GM23338 (cell line): ENCODE results near the gene DAGLB. TPM values are rescaled to one million over a fixed set of nuclear protein-coding genes. Genes with fewer than 3 reads are reported as not detected.
A peak's percentile ranks its signal among the peaks of the same experiment; 100 is the strongest.

ENCODE experiments used
- ATAC-seq: fragments of 200-7000 bp; cut with Tn5 transposase; 3 replicates; pipeline ENCODE4 v1.9.1; 2020
- DNase-seq: peaks from one replicate; pipeline ENCODE4 v3.0.0-alpha.2; 2015; ENCODE audit warnings: low spot score
- H2AFZ ChIP-seq: fragments of 200-600 bp; sonication (generic); 2 replicates; pipeline ENCODE4 v1.8.0; 2016; ENCODE audit warnings: antibody characterized with exemption, mild to moderate bottlenecking, moderate library complexity
- H3F3A ChIP-seq: fragments of 200-600 bp; sonication (generic); replicated peaks from 2 replicates; pipeline ENCODE4 v1.8.0; 2017; ENCODE audit warnings: antibody characterized with exemption, mixed run types, low read depth
- H3K27ac ChIP-seq: fragments of 200-600 bp; sonication (generic); 2 replicates; pipeline ENCODE4 v1.6.1; 2016; ENCODE audit warnings: low read depth
- H3K27me3 ChIP-seq: fragments of 200-600 bp; sonication (generic); 2 replicates; pipeline ENCODE4 v1.8.0; 2016; ENCODE audit warnings: mild to moderate bottlenecking, mixed run types, moderate library complexity; ENCODE audit not compliant: insufficient read depth
- H3K36me3 ChIP-seq: fragments of 200-600 bp; sonication (generic); 2 replicates; pipeline ENCODE4 v1.8.0; 2016; ENCODE audit warnings: mild to moderate bottlenecking; ENCODE audit not compliant: insufficient read depth
- H3K4me1 ChIP-seq: fragments of 200-600 bp; sonication (generic); 2 replicates; pipeline ENCODE4 v1.8.0; 2016; ENCODE audit warnings: mild to moderate bottlenecking, moderate library complexity; ENCODE audit not compliant: insufficient read depth
- H3K4me2 ChIP-seq: fragments of 200-600 bp; sonication (generic); 2 replicates; pipeline ENCODE4 v1.7.1; 2017; ENCODE audit warnings: mixed run types
- H3K4me3 ChIP-seq: fragments of 200-600 bp; sonication (generic); 2 replicates; pipeline ENCODE4 v1.6.1; 2016; ENCODE audit warnings: mixed run types
- H3K79me2 ChIP-seq: fragments of 200-600 bp; sonication (generic); replicated peaks from 2 replicates; pipeline ENCODE4 v1.8.0; 2017; ENCODE audit warnings: mild to moderate bottlenecking; ENCODE audit not compliant: insufficient read depth
- H3K9me2 ChIP-seq: fragments of 200-600 bp; sonication (generic); 2 replicates; pipeline ENCODE4 v1.8.0; 2017; ENCODE audit not compliant: insufficient read depth
- H4K20me1 ChIP-seq: fragments of 200-600 bp; sonication (generic); replicated peaks from 2 replicates; pipeline ENCODE4 v1.8.0; 2017; ENCODE audit warnings: mild to moderate bottlenecking; ENCODE audit not compliant: insufficient read depth
- H3K27ac Mint-ChIP-seq: 2 replicates; pipeline ENCODE4 v1.8.0; 2020; ENCODE audit warnings: inconsistent platforms, mild to moderate bottlenecking, moderate library complexity, mixed read lengths
- H3K27me3 Mint-ChIP-seq: 3 replicates; pipeline ENCODE4 v1.8.0; 2022; ENCODE audit warnings: low read depth, mild to moderate bottlenecking, moderate library complexity, mixed read lengths, inconsistent platforms; ENCODE audit not compliant: insufficient read depth, poor library complexity
- H3K36me3 Mint-ChIP-seq: 3 replicates; pipeline ENCODE4 v1.8.0; 2021; ENCODE audit warnings: low read depth, mild to moderate bottlenecking, inconsistent platforms, moderate library complexity, mixed read lengths
- H3K4me1 Mint-ChIP-seq: 3 replicates; pipeline ENCODE4 v1.8.0; 2020; ENCODE audit warnings: mild to moderate bottlenecking, inconsistent platforms, mixed read lengths
- H3K4me3 Mint-ChIP-seq: 3 replicates; pipeline ENCODE4 v1.8.0; 2021; ENCODE audit warnings: moderate library complexity, mild to moderate bottlenecking, inconsistent platforms, mixed read lengths
- H3K9me3 Mint-ChIP-seq: 3 replicates; pipeline ENCODE4 v1.8.0; 2020; ENCODE audit warnings: moderate library complexity, mild to moderate bottlenecking, inconsistent platforms, mixed read lengths
- CREB1 ChIP-seq: fragments of 250-450 bp; sonication (Bioruptor Pico); IDR thresholded peaks from 2 replicates; pipeline ENCODE4 v1.5.0; 2020; ENCODE audit warnings: low read depth, mild to moderate bottlenecking, moderate library complexity
- CTCF ChIP-seq, 2 experiments: fragments of 200-600 bp in 1 of 2; sonication (generic) in 1 of 2; conservative IDR thresholded peaks; 2 replicates each; pipeline versions ENCODE4 v1.5.1 to v1.6.1; 2016 to 2017; ENCODE audit warnings: antibody characterized with exemption in 2 of 2, low read depth in 2 of 2, mild to moderate bottlenecking in 2 of 2, moderate library complexity in 1 of 2
- ETS1 ChIP-seq: IDR thresholded peaks from 2 replicates; pipeline ENCODE4 v1.6.1; 2016; ENCODE audit warnings: antibody characterized with exemption
- EZH2 ChIP-seq: fragments of 200-600 bp; sonication (generic); IDR thresholded peaks from one replicate; pipeline ENCODE4 v1.8.0; 2017; ENCODE audit warnings: antibody characterized with exemption, mild to moderate bottlenecking, low read depth; ENCODE audit not compliant: unreplicated experiment
- EZH2phosphoT487 ChIP-seq: fragments of 200-600 bp; sonication (generic); IDR thresholded peaks from one replicate; pipeline ENCODE4 v1.8.1; 2018; ENCODE audit warnings: antibody characterized with exemption; ENCODE audit not compliant: unreplicated experiment
- JUNB ChIP-seq: IDR thresholded peaks from one replicate; pipeline ENCODE4 v1.6.1; 2016; ENCODE audit warnings: antibody characterized with exemption; ENCODE audit not compliant: unreplicated experiment
- POLR2AphosphoS5 ChIP-seq: IDR thresholded peaks from 2 replicates; pipeline ENCODE4 v1.6.1; 2016; ENCODE audit warnings: antibody characterized with exemption, low read depth
- REST ChIP-seq: IDR thresholded peaks from one replicate; pipeline ENCODE4 v1.6.1; 2018; ENCODE audit warnings: antibody characterized with exemption; ENCODE audit not compliant: unreplicated experiment
- ZNF114 ChIP-seq: fragments of 250-450 bp; sonication (Bioruptor Pico); IDR thresholded peaks from 2 replicates; pipeline ENCODE4 v1.5.0; 2020; ENCODE audit warnings: mild to moderate bottlenecking, moderate library complexity
- ZNF331 ChIP-seq: fragments of 250-450 bp; sonication (Bioruptor Pico); IDR thresholded peaks from 2 replicates; pipeline ENCODE4 v1.5.0; 2020; ENCODE audit warnings: low read depth, mild to moderate bottlenecking, moderate library complexity
- polyA plus RNA-seq: library from polyadenylated mRNA; unstranded; fragments of >200 nt; fragmentation: Nextera tagmentation; extraction: Ambion mirVana; gene quantifications from 2 replicates; pipeline ENCODE4 v1.2.1, GENCODE V29; 2016
- total RNA-seq: library from RNA; depleted of rRNA; stranded (reverse); fragments of >200 nt; shearing (Covaris generic); gene quantifications from 2 replicates; pipeline ENCODE4 v1.2.3, GENCODE V29; 2014

DAGLB gene
- total and polyA plus RNA-seq, 2 experiments from 2014 or later = 13.8 to 26.0 TPM

GRCh38 chr7:6476596-6477317 is 29.0 kb upstream of the DAGLB start:
- Mint-ChIP-seq H3K27ac (no peak overlapping the region; the same call in 1 of the 2 replicates), H3K36me3 (peaks cover 17% of the 10 kb centered on the region), H3K27me3 (peaks cover 6% of the 10 kb centered on the region), H3K4me3 (no peak overlapping the region), H3K9me3 (no peaks in the 10 kb centered on the region), H3K4me1 (peaks cover 6% of the 10 kb centered on the region; the same call in 2 of the 3 replicates)
- H2AFZ ChIP-seq = no peak overlapping the region
- no peaks in the 10 kb centered on the region for H3K9me2 ChIP-seq
- peaks cover 82% of the 10 kb centered on the region for H3K79me2 ChIP-seq
- no peaks in the 10 kb centered on the region for H3K27me3 ChIP-seq
- H3K4me3 ChIP-seq = no peak overlapping the region
- no peaks in the 10 kb centered on the region; the same call in 1 of the 2 replicates for H3K36me3 ChIP-seq
- no peak overlapping the region for H3K4me2 ChIP-seq
- peak; percentile 53; the same call in 2 of the 3 replicates for ATAC-seq
- TF ChIP-seq JUNB = no peak
- TF ChIP-seq CTCF (conservative IDR thresholded peaks at IDR 0.05; ENCODE audit: low read depth in 2 of 2) = peak in 1 of 2 experiments; percentile 23; a peak in 1 of 4 replicates
- 0 out of 2 replicates have a peak overlapping the region, but pooled peaks have one; percentile 30 for H3K27ac ChIP-seq
- 0 out of 2 replicates have a peak, but pooled peaks cover 3% of the 10 kb centered on the region for H3F3A ChIP-seq
- 0 out of 2 replicates have a peak, but pooled peaks cover 4% of the 10 kb centered on the region for H3K4me1 ChIP-seq
- DNase-seq = no peak
- H4K20me1 ChIP-seq = peaks cover 48% of the 10 kb centered on the region

- Histone ChIP-seq H3K27me3 (no peaks in the 10 kb centered on the region), H3K4me3 (no peak overlapping the region), H3F3A (0 out of 2 replicates have a peak, but pooled peaks cover 3% of the 10 kb centered on the region), H3K27ac (no peak overlapping the region), H3K4me2 (no peak overlapping the region), H3K36me3 (peaks cover 4% of the 10 kb centered on the region), H3K4me1 (0 out of 2 replicates have a peak, but pooled peaks cover 4% of the 10 kb centered on the region), H3K79me2 (peaks cover 71% of the 10 kb centered on the region), H3K9me2 (no peaks in the 10 kb centered on the region), H4K20me1 (peaks cover 39% of the 10 kb centered on the region), H2AFZ (no peak overlapping the region)
- H3K4me3 Mint-ChIP-seq = no peak overlapping the region
- no peaks in the 10 kb centered on the region for H3K9me3 Mint-ChIP-seq
- no peak overlapping the region for H3K27ac Mint-ChIP-seq
- H3K27me3 Mint-ChIP-seq = peaks cover 6% of the 10 kb centered on the region
- peaks cover 4% of the 10 kb centered on the region; the same call in 2 of the 3 replicates for H3K4me1 Mint-ChIP-seq
- H3K36me3 Mint-ChIP-seq = peaks cover 18% of the 10 kb centered on the region
- ATAC-seq = no peak
- no peak for DNase-seq
- TF ChIP-seq EZH2 (no peak), POLR2AphosphoS5 (no peak), REST (no peak), CREB1 (CRISPR knock-in tag) (no peak), ZNF331 (CRISPR knock-in tag) (no peak), ZNF114 (CRISPR knock-in tag) (no peak), CTCF (conservative IDR thresholded peaks at IDR 0.05; ENCODE audit: low read depth in 2 of 2) (no peak), ETS1 (no peak), EZH2phosphoT487 (no peak)
These were observed 27.9 kb upstream of the DAGLB start for GRCh38 chr7:6475433-6476186.
